Upper lobe of left lung (tissue), 4 donors: Measurements from ENCODE around the gene PNPT1.

Source experiments
- EP300 ChIP-seq, 4 donors: sonication (generic); formaldehyde crosslinking; IDR thresholded peaks; one replicate each; pipeline ENCODE4 v1.5.1; 2017; ENCODE audit warnings: antibody characterized with exemption in 4 of 4, control low read depth in 2 of 4
- POLR2A ChIP-seq, 4 donors: fragments of 450-650 bp; IDR thresholded peaks; one replicate each; pipeline ENCODE4 v1.5.1; 2016 to 2017; ENCODE audit warnings: antibody characterized with exemption in 4 of 4, mild to moderate bottlenecking in 2 of 4
- POLR2AphosphoS5 ChIP-seq, 2 donors: sonication (generic); formaldehyde crosslinking; IDR thresholded peaks; one replicate each; pipeline ENCODE4 v1.5.1; 2017; ENCODE audit warnings: antibody characterized with exemption in 2 of 2
- TF ChIP-seq, protein P1 (sequence below), 6 experiments: fragments of 450-650 bp in 4 of 6; fragments of 200-600 bp in 2 of 6; sonication (generic) in 2 of 6; IDR thresholded peaks; one replicate each; pipeline ENCODE4 v1.5.1; 2016 to 2019; ENCODE audit warnings: antibody characterized with exemption in 6 of 6

DNA sequence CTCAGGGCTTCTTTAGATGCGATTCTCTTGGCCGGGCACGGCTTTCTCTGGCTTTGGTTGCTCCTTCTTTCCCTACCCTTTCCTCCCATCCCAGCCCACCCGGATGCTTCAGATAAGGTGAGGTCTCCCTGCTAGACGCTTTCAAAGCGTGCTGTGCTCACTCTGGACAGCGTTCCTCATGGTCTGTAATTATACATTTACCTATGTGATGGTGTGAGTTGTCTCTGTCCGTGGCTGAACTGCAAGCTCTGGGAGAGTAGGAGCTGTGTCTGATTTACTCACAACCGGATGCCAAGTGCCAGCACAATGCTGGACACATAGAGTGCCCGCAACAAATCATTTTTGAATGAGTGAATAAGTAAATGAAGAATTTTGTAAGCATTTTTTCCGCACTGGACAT is 26.8 kb upstream of the PNPT1 start:
- TF ChIP-seq, protein P1, sequence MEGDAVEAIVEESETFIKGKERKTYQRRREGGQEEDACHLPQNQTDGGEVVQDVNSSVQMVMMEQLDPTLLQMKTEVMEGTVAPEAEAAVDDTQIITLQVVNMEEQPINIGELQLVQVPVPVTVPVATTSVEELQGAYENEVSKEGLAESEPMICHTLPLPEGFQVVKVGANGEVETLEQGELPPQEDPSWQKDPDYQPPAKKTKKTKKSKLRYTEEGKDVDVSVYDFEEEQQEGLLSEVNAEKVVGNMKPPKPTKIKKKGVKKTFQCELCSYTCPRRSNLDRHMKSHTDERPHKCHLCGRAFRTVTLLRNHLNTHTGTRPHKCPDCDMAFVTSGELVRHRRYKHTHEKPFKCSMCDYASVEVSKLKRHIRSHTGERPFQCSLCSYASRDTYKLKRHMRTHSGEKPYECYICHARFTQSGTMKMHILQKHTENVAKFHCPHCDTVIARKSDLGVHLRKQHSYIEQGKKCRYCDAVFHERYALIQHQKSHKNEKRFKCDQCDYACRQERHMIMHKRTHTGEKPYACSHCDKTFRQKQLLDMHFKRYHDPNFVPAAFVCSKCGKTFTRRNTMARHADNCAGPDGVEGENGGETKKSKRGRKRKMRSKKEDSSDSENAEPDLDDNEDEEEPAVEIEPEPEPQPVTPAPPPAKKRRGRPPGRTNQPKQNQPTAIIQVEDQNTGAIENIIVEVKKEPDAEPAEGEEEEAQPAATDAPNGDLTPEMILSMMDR (IDR thresholded peaks at IDR 0.05) = no peak
- TF ChIP-seq POLR2AphosphoS5 (IDR thresholded peaks at IDR 0.05) = no peak
- TF ChIP-seq POLR2A (IDR thresholded peaks at IDR 0.05) = no peak
- TF ChIP-seq EP300 (IDR thresholded peaks at IDR 0.05) = no peak
